ENCODE data around the gene ADGRF3.
"Not testable (repeated sequence)": the region's sequence is repeated elsewhere in the genome, so short reads cannot be mapped to it uniquely, and the experiment has no call there.

The ADGRF3 gene

GRCh38 chr2:26274058-26274613 lies 72.5 kb downstream of the ADGRF3 start:
- no peak for DNase-seq (ENCODE audit: low spot score)

GRCh38 chr2:26273501-26273900 lies 73.1 kb downstream of the ADGRF3 start:
- DNase-seq (ENCODE audit: low spot score), result no peak

GRCh38 chr2:26270373-26270772 lies 76.2 kb downstream of the ADGRF3 start:
- no peak for DNase-seq (ENCODE audit: low spot score)

- DNase-seq (ENCODE audit: low spot score), result no peak
Observed at GRCh38 chr2:26269571-26270158, 76.9 kb downstream of the ADGRF3 start.

GRCh38 chr2:26268670-26269385 lies 77.8 kb downstream of the ADGRF3 start:
- DNase-seq (ENCODE audit: low spot score), result not testable (repeated sequence)

GRCh38 chr2:26268213-26268612 lies 78.4 kb downstream of the ADGRF3 start:
- no peak for DNase-seq (ENCODE audit: low spot score)

- not testable (repeated sequence) for DNase-seq (ENCODE audit: low spot score)
Observed at GRCh38 chr2:26258836-26259235, 87.8 kb downstream of the ADGRF3 start.

All from ecto neural progenitor cell (in vitro differentiated cells).